NCI-H82 treated with DMSO at 0.1 percent for 48 hours (cell line): ENCODE data around the gene ADAM23.

Experiments
- DNase-seq: peaks from one replicate; lab custom pipeline; 2025; ENCODE audit not compliant: unreplicated experiment; lab: John Stamatoyannopoulos, UW

The ADAM23 gene

DNA sequence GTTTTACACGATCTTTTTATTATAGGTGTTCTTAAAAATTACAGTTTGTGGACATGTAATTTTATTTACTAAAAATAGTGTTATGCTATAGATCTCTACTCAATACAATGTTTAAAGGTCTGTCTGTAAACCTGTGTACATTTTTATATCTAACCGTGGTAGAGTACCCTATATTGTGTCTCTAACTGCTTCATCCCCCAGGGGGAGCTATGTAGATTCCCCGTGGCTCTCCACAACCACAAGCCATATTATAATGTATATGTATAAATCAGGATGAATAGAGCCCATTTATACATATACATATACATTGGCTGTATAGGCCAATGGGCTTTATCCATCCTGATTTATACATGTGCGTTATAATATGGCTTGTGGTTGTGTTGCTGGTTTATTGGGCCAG is 59.4 kb downstream of the ADAM23 start:
- DNase-seq: no peak

DNA sequence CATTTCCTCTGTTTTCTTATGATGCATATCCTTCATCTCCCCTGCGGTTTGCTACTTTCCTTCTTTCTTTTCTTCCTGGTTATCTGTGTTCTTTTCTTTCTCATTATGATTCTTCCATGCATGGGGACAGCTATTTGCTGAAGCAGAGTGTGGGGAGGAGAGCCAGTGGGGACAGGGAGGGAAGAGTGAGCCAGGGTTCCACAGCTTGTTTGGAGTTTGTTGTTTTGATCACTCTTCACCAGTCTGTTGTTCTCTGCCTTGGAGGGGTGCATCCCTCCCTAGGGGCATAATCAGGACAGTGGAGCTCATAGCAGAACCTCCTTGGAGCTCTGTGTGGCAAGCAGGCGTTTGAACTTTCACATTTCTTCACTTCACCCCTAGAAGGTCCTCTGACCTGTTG is 68.0 kb downstream of the ADAM23 start:
- no peak for DNase-seq

DNA sequence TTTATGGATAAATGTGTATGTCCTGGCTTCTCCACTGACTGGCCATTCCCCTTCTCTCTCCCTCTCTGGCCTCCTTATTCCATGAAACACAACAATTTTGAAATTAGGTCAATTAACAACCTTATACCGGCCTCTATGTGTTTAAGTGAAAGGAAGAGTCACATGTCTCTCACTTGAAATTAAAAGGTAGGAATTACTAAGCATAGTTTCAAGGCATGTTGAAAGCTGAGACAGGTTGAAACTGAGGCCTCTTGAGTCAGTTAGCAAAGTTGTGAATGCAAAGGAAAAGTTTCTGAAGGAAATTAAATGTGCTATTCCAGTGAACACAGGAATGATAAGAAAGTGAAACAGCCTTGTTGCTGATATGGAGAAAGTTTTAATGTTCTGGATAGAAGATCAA is 69.7 kb downstream of the ADAM23 start:
- no peak for DNase-seq

DNA sequence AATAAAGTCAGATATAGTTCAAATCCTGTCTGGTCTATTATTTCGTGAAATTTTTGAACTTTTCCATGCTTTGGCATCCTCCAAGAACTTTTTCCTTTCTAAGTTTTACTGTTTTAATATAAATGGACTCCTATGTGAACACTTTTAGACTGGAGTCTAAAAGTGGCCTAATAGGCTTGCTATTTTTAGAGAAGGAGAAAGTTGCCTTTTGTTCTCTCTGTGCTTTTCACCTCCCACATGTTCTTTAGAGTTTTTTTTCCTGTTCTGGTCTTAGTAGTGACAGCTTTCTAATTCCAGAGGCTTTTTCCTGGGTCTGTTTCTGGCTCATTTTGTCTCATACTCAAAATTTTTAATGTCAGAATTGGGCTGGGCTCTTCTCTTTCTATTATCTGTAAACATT is 72.2 kb downstream of the ADAM23 start:
- no peak for DNase-seq

DNA sequence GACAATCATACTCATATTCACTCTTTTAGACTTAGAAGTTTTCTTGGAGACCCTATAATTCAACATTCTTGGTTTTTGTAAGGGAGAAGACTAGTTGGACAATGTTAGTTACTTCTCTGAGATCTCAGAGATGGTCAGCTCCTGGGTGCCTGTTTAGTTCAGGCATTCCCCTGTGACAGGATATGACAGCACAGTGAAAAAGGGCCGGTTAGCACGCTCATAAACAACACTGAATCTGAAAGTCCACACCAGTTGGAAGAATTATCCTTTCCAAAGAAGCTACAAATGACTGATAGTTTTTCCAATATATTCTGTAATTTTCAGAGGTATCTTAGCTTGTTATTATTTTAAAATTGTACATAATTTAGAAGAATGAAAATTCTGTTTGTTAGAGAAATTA is 75.7 kb downstream of the ADAM23 start:
- no peak for DNase-seq

DNA sequence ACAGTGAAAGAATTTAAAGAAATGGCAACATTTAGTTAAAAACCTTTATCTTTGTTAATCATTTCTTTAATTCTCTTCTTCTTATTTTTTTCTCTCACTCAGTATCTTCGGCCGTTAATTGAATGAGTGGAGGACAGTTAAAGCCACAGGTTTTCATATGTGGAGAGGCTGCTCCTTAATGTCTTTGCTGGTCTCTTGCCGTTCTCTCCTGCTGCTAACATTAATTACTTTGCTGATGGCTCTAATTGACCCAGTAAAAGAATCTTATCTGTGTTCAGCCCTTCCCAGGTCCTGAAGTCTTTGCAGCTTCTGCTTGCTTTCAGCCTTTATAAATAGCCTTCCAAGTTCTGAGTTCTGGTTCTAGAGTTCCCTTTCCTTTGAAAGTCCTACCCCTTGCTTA is 77.1 kb downstream of the ADAM23 start:
- DNase-seq: no peak

DNA sequence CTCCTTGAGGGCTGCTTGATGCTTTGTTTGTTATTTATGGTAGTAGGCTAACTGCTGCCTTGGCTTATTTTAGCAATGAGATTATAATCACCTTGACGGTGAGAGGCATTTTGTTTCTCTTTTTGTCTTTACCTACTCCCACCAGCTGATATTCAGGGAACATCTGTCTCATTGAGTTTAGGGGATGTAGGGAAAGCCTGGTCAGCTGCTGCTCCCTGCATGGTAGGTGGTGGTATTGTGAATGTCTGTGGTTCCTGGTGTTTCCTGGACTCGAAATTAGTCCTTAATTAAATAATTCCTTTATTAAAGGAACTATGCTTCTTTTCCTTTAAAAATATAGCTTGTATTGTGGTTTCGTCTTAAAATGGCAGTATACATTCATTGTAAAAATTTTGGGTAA is 77.8 kb downstream of the ADAM23 start:
- peak; percentile 5 for DNase-seq

DNA sequence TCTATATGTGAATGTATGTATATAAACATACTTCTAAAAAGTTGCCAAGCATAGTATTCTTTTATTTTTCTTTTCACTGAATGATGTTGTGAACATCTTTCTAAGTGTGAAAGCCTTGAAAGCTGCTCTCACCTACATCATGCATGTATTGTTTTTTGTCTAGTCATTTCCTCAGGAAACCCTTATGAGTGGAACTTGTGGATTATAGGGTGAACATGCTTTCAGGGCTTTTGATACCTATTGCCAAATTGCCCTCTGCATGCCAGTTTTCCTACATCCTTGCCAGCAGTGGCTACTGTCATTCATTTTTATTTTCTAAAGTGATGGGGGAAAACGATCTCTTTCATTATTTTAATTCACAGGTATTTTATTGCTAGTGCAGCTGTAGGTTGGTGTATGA is 78.3 kb downstream of the ADAM23 start:
- no peak for DNase-seq

DNA sequence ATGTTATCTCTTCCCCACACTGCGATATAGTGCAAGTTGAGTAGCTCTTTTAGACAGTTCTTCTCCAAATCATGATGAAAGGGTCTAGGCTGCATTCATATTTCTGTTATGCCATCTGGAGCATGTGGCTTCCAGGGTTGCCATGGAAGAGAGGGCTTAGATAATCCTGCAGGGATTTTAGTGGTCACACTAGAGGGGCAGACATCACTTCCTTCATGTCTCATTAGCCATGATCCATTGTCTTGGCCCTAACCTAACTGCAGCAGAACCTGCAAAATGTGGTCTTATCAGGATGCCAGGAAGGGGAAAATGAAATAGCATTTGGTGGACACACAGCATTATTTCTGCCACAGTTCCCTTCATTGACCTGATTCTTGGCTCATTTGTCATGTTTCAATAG is 83.1 kb downstream of the ADAM23 start:
- DNase-seq: no peak

DNA sequence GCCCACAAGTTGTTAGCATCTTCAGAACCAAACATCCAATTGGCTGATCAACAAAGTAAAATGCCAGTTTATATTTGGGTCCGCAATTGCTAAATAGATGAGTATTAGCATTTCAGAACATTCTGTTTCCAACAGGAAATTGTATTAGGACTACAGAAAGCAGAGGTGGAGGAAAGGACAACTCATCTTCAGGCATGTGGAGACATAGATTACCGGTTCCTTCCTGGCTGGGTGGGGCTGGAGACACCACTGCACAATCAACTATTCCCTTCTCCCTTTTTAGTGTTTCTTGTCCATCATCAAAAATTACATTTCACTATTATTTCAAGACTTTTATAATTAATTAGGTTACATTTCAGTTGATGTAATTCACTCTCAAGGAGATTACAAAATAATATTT is 83.8 kb downstream of the ADAM23 start:
- DNase-seq: no peak

DNA sequence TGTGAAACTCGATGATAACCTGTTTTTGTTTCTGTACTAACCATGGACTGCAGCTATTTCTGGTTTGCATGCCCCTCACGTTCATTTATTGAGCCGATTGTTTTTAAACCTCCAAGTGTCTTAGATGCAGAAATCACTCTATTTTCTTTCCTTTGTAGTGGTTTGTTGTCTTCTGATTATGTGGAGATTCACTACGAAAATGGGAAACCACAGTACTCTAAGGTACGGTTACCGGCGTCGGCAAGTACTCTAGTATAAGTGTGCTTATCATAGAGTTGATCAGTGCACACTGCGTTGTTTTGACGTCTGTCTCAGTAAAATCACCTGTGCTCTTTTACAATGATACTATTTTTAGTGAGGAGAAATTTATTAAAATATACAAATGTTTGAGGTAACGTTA is 87.4 kb downstream of the ADAM23 start:
- DNase-seq: no peak

DNA sequence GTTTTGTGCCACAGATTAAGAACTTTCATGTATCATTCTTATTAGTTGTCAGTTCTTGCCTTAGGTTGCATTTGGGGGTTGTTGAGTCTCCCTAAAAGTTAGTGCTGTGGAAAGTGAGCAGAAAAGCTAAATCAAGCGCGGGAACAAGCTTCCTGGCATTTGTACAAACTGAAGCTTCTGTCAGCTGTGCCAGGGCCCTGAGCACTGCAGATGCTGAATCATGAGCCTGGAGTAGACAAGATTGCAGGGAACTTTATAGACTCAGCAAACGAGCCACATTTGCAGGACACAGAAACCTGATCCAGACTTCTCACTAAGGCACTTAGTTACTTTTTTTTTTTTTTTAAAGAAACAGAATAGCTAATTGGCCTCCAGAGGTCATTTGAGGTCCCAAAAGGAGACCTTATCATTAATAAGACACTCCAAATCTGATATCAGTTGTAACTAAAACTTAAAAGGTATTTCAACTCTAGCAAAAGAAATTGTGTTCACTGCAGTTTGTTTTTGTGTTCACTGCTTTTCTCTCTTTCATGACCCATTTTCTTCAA is 88.7 kb downstream of the ADAM23 start:
- DNase-seq: no peak

DNA sequence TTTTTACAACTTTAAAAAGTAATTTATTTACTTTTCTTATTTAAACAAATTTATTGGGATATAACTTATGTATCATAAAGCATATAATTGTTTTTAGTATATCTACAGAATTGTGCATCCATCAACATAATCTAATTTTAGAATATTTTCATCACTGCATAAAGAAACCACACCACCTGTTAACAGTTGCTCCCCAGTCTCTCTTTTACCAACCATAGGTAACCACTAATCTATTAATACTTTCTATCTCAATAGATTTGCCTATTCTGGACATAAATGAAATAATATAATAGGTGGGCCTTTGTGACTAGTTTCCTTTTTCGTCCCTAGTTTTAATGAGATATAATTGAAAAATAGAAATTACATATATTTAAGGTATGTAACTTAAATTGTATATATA is 90.6 kb downstream of the ADAM23 start:
- DNase-seq: no peak

DNA sequence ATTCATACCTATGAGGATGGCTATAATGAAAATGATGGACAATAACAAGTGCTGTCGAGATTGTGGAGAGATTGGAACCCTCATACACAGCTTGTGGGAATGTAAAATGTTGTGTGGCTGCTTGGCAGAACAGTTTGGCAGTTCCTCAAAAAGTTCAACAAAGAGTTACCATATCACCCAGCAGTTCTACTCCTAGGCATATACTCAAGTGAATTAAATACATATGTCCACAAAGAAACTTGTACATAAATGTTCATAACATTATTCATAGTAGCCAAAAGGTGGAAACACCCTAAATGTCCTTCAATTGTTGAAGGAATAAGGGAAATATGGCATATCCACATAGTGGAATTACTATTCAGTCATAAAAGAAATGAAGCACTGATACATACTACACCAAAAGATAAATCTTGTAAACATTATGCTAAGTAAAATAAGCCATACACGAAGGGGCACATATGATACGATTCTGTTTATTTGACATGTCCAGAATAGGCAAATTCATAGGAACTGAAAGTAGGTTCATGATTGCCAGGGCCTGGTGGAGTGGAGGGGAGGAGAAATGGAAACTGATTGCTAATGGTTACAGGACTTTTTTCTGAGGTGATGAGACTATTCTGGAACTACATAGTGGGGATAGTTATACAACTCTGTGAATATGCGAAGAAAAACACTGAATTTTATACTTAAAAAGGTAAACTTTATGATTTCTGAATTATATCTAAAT is 92.1 kb downstream of the ADAM23 start:
- no peak for DNase-seq

DNA sequence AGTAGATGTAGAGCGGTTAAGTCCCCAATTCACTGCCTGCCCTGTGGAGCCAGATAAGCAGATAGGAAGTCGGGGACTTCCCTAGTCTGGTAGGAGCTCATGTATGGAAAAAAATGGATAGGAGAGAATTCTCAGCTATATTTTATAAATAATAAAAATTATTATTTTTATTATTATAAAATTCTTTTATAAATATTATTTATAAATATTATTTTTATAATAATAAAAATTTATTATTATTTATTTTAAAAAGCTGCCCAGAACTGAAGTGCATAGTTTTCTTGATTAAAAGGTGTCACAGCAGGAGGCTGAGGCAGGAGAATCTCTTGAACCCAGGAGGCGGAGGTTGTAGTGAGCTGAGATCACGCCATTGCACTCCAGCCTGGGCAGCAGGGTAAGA is 97.4 kb downstream of the ADAM23 start:
- no peak for DNase-seq

DNA sequence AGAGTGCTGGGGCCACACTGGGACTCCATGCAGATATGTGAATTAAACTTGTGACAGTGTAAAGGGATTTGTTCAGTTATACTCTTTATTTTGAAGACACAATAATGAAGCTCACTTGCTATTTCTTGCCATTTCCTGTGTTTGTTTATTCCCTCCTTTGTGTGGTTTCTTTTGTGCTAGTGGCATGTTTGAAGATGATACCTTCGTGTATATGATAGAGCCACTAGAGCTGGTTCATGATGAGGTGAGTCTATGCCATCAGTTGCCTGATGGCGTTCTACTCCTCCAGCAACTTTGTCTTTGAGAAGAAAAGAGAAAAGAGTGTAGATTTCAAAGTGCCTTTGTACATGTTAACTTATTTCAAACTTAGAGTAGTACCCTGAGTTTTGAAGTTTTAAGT is 99.7 kb downstream of the ADAM23 start:
- no peak for DNase-seq

DNA sequence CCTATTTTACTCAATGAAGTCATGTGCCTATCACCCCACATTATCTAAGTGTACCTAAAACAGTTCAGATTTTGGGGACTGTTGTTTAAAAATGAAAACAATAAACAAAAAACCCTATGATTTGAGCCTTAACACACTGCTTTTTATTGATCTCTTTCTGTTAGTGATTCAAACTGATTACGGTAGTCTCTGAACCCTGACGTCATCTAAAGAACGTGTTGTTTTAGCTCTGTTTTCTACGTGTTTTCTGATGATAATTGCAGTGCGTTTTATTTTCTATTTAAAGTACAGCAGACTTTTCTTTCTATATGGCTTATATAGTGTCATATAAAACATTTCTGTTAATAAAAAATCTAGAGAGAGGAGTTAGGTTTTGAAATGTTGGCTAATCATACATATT is 105.1 kb downstream of the ADAM23 start:
- DNase-seq: no peak

DNA sequence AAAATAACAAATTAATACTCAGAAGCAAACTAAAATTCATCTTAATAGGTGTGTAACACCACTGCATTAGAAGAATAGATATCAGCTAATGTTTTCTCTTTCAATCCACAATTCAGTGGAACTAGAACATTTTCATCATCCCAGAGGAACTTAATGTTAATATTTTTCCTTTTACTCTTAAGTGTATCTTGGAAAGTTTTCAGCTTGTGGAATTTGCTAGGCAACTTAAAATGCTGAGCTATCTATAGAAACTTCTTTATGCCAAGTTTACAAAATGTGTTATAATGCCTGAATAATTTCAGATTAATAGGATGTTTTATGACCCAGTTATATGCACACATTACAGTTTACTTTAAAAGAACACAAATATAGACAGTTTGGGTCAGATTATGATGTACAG is 112.4 kb downstream of the ADAM23 start:
- no peak for DNase-seq

DNA sequence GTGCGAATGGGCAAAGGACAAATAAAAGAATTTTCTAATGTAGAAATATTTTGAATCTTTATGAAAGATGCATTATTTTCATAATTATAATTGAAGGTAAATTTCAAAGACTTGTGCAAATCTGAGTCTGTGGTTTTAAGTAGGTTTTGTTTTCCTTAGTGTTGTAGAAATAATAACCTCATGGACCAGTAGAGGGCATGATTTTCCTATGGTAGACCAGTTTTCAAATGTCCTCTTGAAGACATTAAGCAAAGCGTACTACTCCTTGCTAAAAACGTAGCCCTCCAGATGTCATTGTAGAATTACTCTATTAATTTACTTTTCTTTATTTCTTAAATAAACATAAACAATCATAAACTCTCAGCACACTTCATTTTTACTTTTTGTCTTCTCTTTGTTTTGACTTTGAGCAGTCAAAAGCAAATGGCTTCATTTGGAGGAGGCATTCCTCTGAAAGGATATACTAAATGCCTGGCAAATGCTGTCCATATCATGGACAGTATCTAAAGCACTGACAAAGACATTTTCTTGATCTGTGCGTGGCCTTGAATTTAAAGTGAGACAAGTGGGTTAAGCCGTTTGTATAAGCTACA is 113.1 kb downstream of the ADAM23 start:
- DNase-seq: peak; percentile 45

DNA sequence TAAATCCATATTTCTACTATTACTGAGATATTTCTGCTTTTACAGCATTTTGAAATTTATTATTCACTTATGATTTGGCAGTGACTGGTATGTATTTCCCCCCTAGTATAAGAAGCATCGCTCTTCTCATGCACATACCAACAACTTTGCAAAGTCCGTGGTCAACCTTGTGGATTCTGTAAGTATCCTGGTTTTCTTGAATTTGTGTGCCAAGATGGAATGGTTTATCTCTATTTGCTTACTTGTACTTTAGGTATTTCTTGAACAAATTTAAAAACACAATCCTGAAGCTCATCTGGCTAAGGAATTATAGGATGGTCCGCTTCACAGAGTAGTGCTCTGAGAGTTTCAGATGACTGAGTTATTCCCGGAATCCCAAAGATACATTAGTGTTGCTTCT is 114.0 kb downstream of the ADAM23 start:
- DNase-seq: no peak

DNA sequence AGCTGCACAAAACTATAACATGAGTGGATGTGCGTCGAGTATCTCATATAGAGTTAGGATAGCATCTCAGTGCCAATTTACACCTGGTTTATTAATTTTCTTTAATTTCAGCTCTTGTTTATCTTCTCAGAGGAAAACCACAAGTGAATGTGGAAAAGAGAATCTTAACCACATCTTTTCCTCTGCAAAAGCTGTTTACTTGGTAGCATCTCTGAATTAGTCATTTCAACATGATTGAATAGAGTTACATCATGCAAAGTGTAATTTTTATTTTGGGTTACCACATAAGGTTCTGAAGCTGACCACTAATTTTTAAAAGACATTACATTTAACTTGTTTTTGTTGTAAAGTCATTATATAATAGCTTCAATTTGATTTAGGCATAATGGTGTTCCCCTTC is 115.2 kb downstream of the ADAM23 start:
- no peak for DNase-seq

DNA sequence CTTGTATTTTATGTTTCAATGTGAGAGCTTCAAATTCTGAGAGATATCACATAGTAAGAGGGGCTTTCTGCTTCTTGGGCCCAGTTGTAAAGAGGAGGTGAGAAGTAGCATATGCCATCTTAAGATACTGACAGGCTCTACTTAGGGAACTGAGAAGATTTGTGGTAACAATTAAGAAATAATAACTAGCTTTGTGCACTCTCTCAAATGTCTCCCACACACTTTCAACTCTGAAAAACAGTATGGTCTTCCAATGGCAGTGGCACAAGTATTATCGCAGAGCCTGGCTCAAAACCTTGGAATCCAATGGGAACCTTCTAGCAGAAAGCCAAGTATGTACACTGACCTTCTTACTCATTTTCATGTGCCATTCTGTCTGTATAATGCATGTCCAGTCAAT is 118.6 kb downstream of the ADAM23 start:
- no peak for DNase-seq

DNA sequence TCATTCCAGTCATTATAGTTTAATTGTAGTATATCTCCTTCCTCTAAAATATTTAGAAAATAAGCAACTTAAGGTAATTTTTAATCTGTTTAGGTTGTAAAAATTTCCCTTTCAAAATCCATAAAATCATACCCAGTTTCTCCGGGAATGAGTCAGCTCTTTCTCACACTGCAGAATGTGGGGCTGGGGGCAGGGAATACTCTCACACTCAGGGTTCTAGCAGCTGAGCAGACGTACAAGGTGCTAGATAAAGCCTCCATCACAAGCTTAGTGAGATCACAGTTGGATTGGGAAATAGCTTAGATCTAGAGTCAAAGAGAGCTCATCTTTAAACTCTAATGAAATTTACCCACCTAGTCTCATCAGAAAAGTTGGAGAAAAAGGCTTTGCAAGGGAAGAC is 119.0 kb downstream of the ADAM23 start:
- DNase-seq: no peak
